BE2C (cell line): ENCODE data around the gene SLC4A9.

ENCODE experiments used
- DNase-seq: peaks from one replicate; pipeline ENCODE4 v3.0.0-alpha.2; 2020
- H3K27me3 ChIP-seq: fragments of 250-450 bp; sonication (Bioruptor Pico); 2 replicates; pipeline ENCODE4 v1.5.1; 2020; ENCODE audit warnings: mild to moderate bottlenecking
- H3K36me3 ChIP-seq: fragments of 250-450 bp; sonication (Bioruptor Pico); 2 replicates; pipeline ENCODE4 v1.5.1; 2020; ENCODE audit warnings: mild to moderate bottlenecking
- H3K4me1 ChIP-seq: fragments of 250-450 bp; sonication (Bioruptor Pico); 2 replicates; pipeline ENCODE4 v1.5.1; 2020
- H3K4me3 ChIP-seq: 2 replicates; pipeline ENCODE4 v1.5.1; 2011; ENCODE audit warnings: low read depth, low read length
- H3K9me3 ChIP-seq: fragments of 250-450 bp; sonication (Bioruptor Pico); 2 replicates; pipeline ENCODE4 v1.5.1; 2020
- CTCF ChIP-seq: IDR thresholded peaks from 2 replicates; pipeline ENCODE4 v1.5.1; 2012; ENCODE audit warnings: mild to moderate bottlenecking, low read depth, low read length

Gene SLC4A9

DNA sequence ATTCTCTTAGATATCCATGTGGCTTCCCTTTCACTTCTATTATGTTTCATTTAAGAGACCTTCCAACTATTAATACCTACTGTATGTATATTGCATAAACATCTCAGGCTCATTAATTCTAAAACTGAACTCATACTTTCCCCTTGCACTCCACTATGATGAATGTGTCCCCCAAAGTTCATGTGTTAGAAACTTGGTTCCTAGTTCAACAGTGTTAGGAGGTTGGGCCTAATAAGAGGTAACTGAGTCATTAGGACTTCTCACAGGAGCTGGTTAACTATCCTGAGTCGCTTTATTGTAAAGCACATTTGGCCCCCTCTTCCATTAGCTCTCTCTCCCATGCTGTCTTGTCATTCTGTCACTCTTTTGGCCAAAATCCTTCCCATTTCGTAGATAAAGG lies 63.6 kb downstream of the SLC4A9 start:
- Histone ChIP-seq H3K36me3 (peaks cover 6% of the 10 kb centered on the region), H3K9me3 (no peaks in the 10 kb centered on the region; the same call in 1 of the 2 replicates), H3K27me3 (no peaks in the 10 kb centered on the region), H3K4me3 (no peak overlapping the region), H3K4me1 (no peaks in the 10 kb centered on the region)
- DNase-seq = no peak
- no peak for TF ChIP-seq CTCF

DNA sequence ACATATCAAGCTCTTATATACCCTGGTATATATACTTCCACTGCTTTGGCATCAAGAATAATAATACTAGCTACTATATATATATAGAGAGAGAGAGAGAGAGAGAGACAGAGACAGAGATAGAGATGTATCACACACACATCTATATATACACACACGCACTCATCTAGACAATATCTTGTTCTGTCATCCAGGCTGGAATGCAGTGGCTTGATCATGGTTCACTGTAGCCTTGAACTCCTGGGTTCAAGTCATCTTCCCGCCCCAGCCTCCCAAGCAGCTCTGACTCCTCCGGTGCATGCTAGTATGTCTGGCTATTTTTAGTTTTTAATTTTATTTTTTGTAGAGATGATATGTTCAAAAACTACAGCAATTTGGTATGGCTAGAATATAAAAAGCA lies 64.1 kb downstream of the SLC4A9 start:
- Histone ChIP-seq H3K9me3 (no peaks in the 10 kb centered on the region; the same call in 1 of the 2 replicates), H3K4me3 (no peak overlapping the region), H3K36me3 (peaks cover 6% of the 10 kb centered on the region), H3K4me1 (no peaks in the 10 kb centered on the region), H3K27me3 (no peaks in the 10 kb centered on the region)
- no peak for TF ChIP-seq CTCF
- DNase-seq = no peak
